HG03103 (cell line): Measurements from ENCODE around the gene N4BP2.

Experiments used
- ATAC-seq: cut with Tn5 transposase; IDR thresholded peaks from one replicate; pipeline ENCODE4 v1.9.1; 2021; ENCODE audit warnings: low read depth; ENCODE audit not compliant: unreplicated experiment

N4BP2 gene

GRCh38 chr4:40149960-40150385 is 93.3 kb downstream of the N4BP2 start:
- no peak for ATAC-seq

- no peak for ATAC-seq
Observed at GRCh38 chr4:40150932-40151331, 94.3 kb downstream of the N4BP2 start.

- no peak for ATAC-seq
Observed at GRCh38 chr4:40152637-40153036, 96.0 kb downstream of the N4BP2 start.

DNA sequence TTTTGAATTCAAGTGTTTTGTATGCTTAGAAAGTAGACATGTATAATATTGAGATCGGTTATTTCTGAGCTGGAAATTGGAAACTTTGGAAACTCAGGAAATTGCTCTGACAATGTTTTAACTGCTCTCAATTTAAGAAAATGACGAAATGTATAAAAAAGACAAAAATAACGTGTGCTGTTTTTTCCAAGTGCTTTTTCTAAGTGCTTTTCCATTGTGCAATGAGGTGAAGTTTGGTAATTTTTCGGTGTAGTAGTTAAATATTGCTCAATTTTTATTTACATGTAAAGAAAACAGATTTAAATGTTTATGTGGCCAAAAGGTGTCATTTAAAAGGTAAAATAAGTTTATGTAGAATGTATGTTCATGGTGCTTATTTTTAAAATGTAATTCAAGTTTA is 100.8 kb downstream of the N4BP2 start:
- ATAC-seq: no peak

DNA sequence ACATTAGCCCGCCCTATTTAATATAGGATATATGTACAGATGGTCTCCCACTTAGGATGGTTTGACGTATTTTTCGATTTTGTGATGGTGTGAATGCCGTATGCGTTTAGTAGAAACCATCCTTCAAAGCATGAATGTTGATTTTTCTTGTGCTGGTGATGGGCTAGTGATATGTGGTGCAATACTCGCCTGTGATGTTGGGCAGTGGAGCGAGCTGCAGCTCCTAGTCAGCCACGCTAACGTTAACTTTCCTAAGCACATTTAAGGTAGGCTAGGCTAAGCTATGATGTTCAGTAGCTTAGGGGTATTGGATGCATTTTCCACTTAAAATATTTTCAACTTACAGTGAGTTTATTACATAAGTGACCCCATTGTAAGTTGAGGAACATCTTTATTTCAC is 103.6 kb downstream of the N4BP2 start:
- ATAC-seq: no peak

DNA sequence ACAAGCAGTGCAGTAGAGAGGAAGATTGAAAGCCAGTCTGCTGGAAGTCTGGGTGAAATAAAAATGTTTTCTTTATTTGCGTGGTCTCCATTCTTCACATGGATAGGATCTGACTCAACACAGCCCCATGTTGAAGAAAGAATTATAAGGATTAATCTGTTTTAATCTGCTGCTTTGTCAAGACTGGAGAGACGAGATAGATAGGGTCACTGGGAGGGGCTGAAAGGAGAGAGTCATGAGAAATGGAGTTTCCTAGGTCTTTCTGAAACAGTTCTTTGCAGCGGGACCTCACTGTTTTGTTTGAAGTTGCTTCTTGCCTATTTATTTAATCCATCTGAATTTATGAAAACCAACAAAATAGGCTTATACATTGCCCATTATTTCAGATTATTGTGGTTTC is 107.8 kb downstream of the N4BP2 start:
- ATAC-seq: no peak

DNA sequence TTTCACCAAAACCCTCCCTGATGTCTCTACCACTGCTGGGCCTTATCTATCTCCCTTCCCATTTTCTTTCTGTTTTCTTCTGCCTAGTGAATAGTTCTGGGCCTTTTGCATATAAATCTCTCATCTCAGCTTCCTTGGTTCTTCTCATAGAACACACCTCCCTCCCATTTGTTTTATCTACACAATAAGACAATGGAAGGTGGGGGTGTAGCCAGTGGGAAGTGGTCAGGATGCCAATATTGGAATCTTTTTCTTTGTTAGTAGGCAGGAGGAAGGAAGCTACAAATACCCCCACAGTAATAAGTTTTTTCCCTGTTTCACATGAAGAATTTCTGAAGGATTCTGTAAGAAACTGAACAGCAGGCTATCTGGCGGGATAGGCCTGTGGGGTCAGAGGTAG is 109.3 kb downstream of the N4BP2 start:
- no peak for ATAC-seq

GRCh38 chr4:40168070-40168469 is 111.4 kb downstream of the N4BP2 start:
- ATAC-seq: no peak

GRCh38 chr4:40170588-40170987 is 113.9 kb downstream of the N4BP2 start:
- ATAC-seq: no peak

GRCh38 chr4:40173470-40173875 is 116.8 kb downstream of the N4BP2 start:
- peak; percentile 75 for ATAC-seq

DNA sequence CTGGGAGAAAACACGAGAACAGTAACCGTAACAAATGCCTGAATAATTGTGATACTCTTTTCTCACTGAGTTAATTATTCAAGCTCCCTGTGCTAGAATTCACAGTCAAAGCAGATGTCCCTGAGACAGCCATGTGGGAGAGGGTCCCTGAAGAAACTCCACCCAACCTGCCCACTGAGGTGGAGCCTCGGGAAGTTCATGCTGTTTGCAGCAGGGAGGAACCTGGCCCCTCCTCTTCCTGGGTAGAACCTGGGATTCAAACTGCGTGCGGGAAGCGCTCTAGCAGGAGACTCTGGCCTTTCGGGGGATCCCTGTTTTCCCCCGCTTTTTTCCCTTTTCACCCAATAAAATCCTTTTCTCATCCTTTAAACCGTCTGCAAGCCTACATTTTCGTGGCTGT is 120.0 kb downstream of the N4BP2 start:
- ATAC-seq: no peak

DNA sequence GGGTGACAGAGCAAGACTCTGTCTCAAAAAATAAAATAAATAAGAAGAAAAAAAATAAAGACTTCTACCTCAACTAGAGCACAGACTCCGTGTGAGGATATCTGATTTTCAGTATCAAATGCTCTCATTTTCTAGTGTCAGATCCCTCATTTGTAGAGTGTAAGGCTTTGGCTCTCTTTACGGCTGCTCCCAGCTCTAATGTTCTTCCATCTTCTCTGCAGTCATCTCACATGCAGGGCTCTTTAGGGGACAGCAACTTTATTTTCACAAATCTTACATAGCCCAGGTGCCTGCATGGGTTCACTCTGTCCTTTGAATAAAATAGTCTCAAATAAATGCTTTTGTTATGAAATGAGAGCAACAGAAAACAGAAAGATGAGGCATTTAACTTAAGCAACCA is 120.9 kb downstream of the N4BP2 start:
- ATAC-seq: no peak

GRCh38 chr4:40178672-40179071 is 122.0 kb downstream of the N4BP2 start:
- no peak for ATAC-seq

- no peak for ATAC-seq
Observed at GRCh38 chr4:40179360-40179759, 122.7 kb downstream of the N4BP2 start.

DNA sequence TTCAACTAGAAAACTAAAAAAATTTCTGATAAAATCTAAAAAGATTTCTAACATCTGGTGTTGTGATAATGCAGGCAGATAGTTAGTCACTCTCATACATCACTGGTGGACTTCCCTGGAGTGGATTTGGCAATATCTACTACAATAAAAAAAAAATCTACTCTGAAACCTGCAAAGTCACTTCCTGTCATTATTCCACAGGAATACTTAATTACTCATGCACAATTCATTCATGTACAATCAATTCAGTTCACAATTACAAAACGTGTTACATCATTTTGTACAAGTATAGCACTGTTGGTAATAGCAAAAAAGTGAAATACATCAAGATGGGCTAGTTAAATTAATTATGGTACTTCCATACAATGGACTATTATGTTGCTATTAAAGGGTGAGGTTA is 123.7 kb downstream of the N4BP2 start:
- no peak for ATAC-seq

GRCh38 chr4:40182001-40182400 is 125.4 kb downstream of the N4BP2 start:
- ATAC-seq: no peak

GRCh38 chr4:40182954-40183353 is 126.3 kb downstream of the N4BP2 start:
- ATAC-seq: no peak

GRCh38 chr4:40183615-40184411 is 127.2 kb downstream of the N4BP2 start:
- no peak for ATAC-seq

DNA sequence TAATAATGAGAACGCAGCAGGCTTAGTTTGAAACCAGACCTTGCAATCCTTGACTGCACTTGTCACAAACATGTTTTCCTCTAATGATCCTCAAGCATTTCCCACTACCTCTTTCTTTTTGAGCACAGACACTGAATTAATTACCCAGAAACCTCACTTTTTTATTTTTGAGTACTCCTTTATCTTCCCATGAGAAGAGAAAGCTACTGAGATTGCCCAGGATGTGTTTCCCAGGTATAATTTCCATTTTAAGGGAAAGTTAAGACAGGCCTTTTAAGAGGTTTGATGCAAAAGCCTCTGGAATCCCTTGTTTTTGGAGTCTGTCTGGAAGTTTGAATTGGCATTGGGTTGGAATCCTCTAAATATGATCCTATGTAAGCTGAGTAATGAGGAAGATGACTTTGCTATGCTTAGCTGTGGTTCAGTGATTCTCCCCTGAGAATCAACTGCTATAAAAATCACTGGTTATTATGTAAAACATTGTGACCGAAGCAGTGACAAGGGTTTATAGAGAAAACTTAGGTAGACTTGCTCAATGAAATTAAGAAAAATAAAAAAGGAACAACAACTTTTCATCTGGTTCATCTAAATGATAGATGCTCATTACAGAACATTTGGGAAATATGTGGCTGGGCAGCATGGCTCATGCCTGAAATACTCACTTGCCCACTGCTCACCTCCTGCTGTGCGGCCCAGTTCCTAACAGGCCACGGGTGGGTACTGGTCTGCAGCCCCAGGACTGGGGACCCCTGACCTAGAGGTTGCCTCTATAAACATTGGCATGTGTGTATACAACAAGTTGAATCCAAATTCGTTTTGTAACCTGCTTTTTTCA is 129.4 kb downstream of the N4BP2 start:
- peak; percentile 43 for ATAC-seq

GRCh38 chr4:40186665-40187014 is 130.0 kb downstream of the N4BP2 start:
- ATAC-seq: no peak

DNA sequence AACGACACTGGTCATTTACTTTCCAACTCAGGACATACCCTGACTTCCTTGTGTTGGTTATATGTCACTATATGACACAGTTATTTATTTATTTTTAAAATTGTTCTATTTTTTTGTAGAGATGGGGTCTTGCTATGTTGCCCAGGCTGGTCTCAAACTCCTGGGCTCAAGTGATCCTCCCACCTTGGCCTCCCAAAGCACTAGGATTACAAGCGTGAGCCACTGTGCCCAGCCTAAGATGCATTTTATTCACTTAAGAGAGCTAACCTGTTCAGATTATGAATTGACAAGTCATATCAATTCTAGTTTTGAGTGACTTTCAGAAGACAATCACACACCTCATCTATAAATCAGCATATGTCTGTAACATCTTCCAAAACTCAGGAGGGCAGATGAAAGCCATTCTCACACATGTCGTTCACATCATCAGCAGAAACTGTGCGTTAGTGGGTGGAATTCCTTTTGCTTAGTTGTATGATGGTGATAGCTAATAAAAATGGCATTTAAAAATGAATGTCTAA is 130.8 kb downstream of the N4BP2 start:
- no peak for ATAC-seq

GRCh38 chr4:40190019-40190418 is 133.4 kb downstream of the N4BP2 start:
- no peak for ATAC-seq
